Measurements from ENCODE around the gene TMED6.

The TMED6 gene

DNA sequence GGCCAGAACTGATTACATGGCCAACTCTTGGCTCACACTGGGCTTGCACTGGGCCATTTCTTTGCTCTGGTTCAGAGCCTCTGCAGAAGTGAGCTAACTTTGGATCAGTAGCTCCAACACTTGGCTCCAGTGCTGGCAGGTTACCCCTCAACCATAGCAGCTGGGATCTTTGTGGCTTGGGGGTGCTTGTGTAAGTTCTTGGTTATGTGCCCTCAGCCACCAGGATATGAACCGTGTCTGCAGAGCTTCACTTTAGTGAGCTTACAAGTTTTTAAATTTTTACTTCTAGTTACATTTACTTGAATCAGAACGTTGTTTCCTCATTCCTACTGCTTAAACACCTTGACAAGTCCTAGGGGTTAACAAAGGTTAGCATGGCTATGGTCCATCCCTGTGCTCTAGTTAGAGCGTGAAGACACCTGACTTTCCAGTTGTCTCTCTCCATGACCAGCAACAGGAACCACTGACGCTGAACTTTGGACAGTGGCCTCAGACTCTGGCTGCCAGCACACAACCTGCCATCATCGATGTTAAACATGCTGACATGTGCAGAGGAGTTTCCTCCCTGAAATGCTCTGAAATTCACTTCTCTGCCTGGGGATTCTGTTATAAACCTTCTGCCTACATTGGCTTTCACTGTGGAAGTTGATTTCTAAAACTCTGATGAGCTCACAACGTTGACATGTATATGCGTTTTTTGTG lies 25.3 kb downstream of the TMED6 start:
- H2AK5ac ChIP-seq (ENCODE audit: low read length, severe bottlenecking) = no peak overlapping the region
- H3K23ac ChIP-seq (ENCODE audit: low read length in 2 of 2) = peak overlapping the region in 1 of 2 experiments; percentile 73
- H4K8ac ChIP-seq (ENCODE audit: low read length) = no peak overlapping the region
- peaks cover 53 to 72% of the 10 kb centered on the region in 2 experiments for H3K36me3 ChIP-seq (ENCODE audit: control insufficient read depth in 1 of 2, insufficient read depth in 2 of 2, low read depth in 1 of 2, low read length in 2 of 2)
- peaks cover 35% of the 10 kb centered on the region for H3K4me1 ChIP-seq (ENCODE audit: control insufficient read depth, insufficient read depth, low read depth, low read length)
- H2BK5ac ChIP-seq (ENCODE audit: low read depth, low read length, poor library complexity, severe bottlenecking) = no peak overlapping the region
- H2BK15ac ChIP-seq (ENCODE audit: low read depth, poor library complexity, severe bottlenecking) = no peak overlapping the region
- H3K4ac ChIP-seq (ENCODE audit: low read depth in 1 of 2, low read length in 2 of 2) = no peak overlapping the region
- no peak for DNase-seq
- no peak overlapping the region for H3K18ac ChIP-seq (ENCODE audit: low read depth in 1 of 2, low read length in 2 of 2)
- H3K27me3 ChIP-seq (ENCODE audit: control insufficient read depth in 1 of 2, insufficient read depth in 1 of 2, low read length in 2 of 2) = no peaks in the 10 kb centered on the region
- WGBS = 83% methylated on average over 7 of the region's 7 CpGs
- no peak overlapping the region for H2AFZ ChIP-seq (ENCODE audit: low read depth, low read length)
- no peak overlapping the region for H3K14ac ChIP-seq (ENCODE audit: low read length in 2 of 2)
- peak overlapping the region; percentile 31 for H3K27ac ChIP-seq (ENCODE audit: low read length, poor library complexity, severe bottlenecking)
- no peak overlapping the region for H2BK120ac ChIP-seq (ENCODE audit: low read depth, low read length)
- H3K9ac ChIP-seq (ENCODE audit: low read length) = peak overlapping the region; percentile 17
- H3K79me1 ChIP-seq (replicated peaks; ENCODE audit: low read length, poor library complexity, severe bottlenecking) = peaks cover 20% of the 10 kb centered on the region
- no peak overlapping the region for H2BK12ac ChIP-seq (ENCODE audit: low read length in 2 of 2)
- no peak overlapping the region for H3K4me2 ChIP-seq (ENCODE audit: low read length, poor library complexity, severe bottlenecking)
- H3K4me3 ChIP-seq (ENCODE audit: insufficient read depth in 1 of 2, low read depth in 1 of 2, low read length in 2 of 2) = no peak overlapping the region
- no peak overlapping the region for H4K91ac ChIP-seq (ENCODE audit: low read length)
- no peaks in the 10 kb centered on the region for H3K9me3 ChIP-seq (ENCODE audit: control insufficient read depth, low read length)

DNA sequence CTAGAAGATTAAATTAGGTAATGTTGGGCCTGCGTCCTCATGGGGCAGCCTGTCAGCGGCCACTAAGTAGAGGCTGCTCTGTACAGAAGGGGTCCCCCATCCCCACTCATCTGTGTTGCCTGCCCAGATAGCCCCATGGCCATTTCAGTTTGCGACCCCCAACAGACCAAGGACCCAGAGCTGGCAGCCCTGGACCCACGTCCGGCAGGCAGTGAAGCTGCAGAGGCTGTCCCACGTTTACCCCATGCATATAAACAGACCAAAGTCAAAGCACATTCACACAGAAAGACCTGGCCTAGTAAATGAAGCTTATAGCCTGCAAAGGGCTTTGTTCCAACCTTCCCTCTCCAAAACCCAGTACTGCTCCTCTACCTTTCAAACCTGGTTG lies 25.8 kb downstream of the TMED6 start:
- Histone ChIP-seq H3K14ac (ENCODE audit: low read length in 2 of 2) (no peak overlapping the region), H3K4me3 (ENCODE audit: insufficient read depth in 1 of 2, low read depth in 1 of 2, low read length in 2 of 2) (no peak overlapping the region), H3K79me1 (replicated peaks; ENCODE audit: low read length, poor library complexity, severe bottlenecking) (peaks cover 23% of the 10 kb centered on the region), H3K27me3 (ENCODE audit: control insufficient read depth in 1 of 2, insufficient read depth in 1 of 2, low read length in 2 of 2) (no peaks in the 10 kb centered on the region), H3K9me3 (ENCODE audit: control insufficient read depth, low read length) (no peaks in the 10 kb centered on the region), H3K9ac (ENCODE audit: low read length) (no peak overlapping the region), H3K4me2 (ENCODE audit: low read length, poor library complexity, severe bottlenecking) (no peak overlapping the region), H3K36me3 (ENCODE audit: control insufficient read depth in 1 of 2, insufficient read depth in 2 of 2, low read depth in 1 of 2, low read length in 2 of 2) (peaks cover 58 to 77% of the 10 kb centered on the region in 2 experiments), H2BK120ac (ENCODE audit: low read depth, low read length) (no peak overlapping the region), H2AK5ac (ENCODE audit: low read length, severe bottlenecking) (no peak overlapping the region), H2AFZ (ENCODE audit: low read depth, low read length) (no peak overlapping the region), H4K91ac (ENCODE audit: low read length) (no peak overlapping the region), H2BK12ac (ENCODE audit: low read length in 2 of 2) (peak overlapping the region in 1 of 2 experiments; percentile 15), H3K4ac (ENCODE audit: low read depth in 1 of 2, low read length in 2 of 2) (no peak overlapping the region), H3K23ac (ENCODE audit: low read length in 2 of 2) (peak overlapping the region in 1 of 2 experiments; percentile 73), H3K4me1 (ENCODE audit: control insufficient read depth, insufficient read depth, low read depth, low read length) (peaks cover 35% of the 10 kb centered on the region), H3K27ac (ENCODE audit: low read length, poor library complexity, severe bottlenecking) (peak overlapping the region; percentile 31), H2BK15ac (ENCODE audit: low read depth, poor library complexity, severe bottlenecking) (no peak overlapping the region), H2BK5ac (ENCODE audit: low read depth, low read length, poor library complexity, severe bottlenecking) (no peak overlapping the region), H4K8ac (ENCODE audit: low read length) (no peak overlapping the region), H3K18ac (ENCODE audit: low read depth in 1 of 2, low read length in 2 of 2) (no peak overlapping the region)
- no peak for DNase-seq
- WGBS = 97% methylated on average over 6 of the region's 6 CpGs

DNA sequence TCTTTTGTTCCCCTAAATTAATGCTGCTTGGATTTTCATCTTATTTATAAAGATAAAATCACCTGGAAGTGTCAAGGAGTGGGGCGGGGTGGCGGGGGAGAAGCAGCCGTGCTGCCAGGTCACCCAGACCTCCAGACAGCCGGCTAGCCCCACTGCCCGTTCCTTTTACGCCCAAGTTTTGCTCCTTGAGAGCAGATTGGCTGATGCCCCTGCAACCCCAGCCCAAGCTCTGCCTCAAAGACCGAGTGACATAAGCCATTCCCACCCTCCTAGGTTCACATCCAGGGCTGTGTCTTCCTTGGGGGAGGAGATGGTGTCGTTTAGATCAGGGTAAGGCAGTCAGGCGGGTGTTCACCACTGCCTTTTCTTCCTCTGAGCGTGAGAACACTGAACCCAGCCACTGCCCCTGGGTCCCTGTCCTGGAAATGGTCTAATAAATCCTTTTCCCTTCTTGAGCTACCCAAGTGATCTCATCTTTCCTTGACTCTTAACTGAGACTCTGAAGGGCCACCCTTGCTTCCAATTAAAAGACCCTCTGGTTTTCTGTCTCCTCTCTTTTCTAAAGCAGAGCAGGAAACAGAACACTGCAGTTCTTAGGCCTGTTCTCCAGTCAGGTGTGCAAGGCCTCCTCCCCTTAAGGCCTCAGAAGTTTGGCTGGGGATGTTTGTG lies 26.9 kb downstream of the TMED6 start:
- Histone ChIP-seq H3K4ac (ENCODE audit: low read depth in 1 of 2, low read length in 2 of 2) (no peak overlapping the region), H2BK15ac (ENCODE audit: low read depth, poor library complexity, severe bottlenecking) (no peak overlapping the region)
- WGBS = 90% methylated on average over 9 of the region's 10 CpGs

DNA sequence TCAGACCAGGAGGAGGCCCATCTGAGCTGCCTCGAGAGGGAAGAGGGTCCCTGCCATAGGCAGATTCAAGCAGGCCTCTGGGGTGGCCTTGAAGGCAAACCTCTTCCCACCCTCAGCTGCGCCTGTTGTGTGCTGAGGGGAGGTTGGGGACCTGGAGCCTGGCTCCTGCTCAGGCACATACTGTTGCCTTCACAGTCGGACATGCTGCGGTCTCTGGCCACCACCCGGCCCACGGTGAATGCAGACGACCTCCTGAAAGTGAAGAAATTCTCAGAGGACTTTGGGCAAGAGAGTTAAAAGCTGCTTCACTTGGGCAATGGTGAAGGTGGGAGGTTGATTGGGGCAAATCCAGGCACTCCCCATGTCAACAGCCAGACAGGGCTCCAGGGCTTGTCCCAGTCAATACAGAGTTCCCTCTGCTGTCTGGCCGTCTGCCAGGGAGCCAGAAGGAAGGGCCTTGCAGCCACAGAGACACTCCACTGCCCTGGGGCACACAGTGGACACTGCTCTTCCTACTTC lies 27.5 kb downstream of the TMED6 start:
- H4K91ac ChIP-seq (ENCODE audit: low read length) = no peak overlapping the region
- H2AK5ac ChIP-seq (ENCODE audit: low read length, severe bottlenecking) = no peak overlapping the region
- peaks cover 32% of the 10 kb centered on the region for H3K79me1 ChIP-seq (replicated peaks; ENCODE audit: low read length, poor library complexity, severe bottlenecking)
- no peak overlapping the region for H2BK5ac ChIP-seq (ENCODE audit: low read depth, low read length, poor library complexity, severe bottlenecking)
- H3K4ac ChIP-seq (ENCODE audit: low read depth in 1 of 2, low read length in 2 of 2) = no peak overlapping the region
- H4K8ac ChIP-seq (ENCODE audit: low read length) = no peak overlapping the region
- H3K23ac ChIP-seq (ENCODE audit: low read length in 2 of 2) = no peak overlapping the region
- peaks cover 75 to 94% of the 10 kb centered on the region in 2 experiments for H3K36me3 ChIP-seq (ENCODE audit: control insufficient read depth in 1 of 2, insufficient read depth in 2 of 2, low read depth in 1 of 2, low read length in 2 of 2)
- peak; percentile 13 for DNase-seq
- H3K9me3 ChIP-seq (ENCODE audit: control insufficient read depth, low read length) = no peaks in the 10 kb centered on the region
- no peaks in the 10 kb centered on the region for H3K27me3 ChIP-seq (ENCODE audit: control insufficient read depth in 1 of 2, insufficient read depth in 1 of 2, low read length in 2 of 2)
- no peak overlapping the region for H2BK15ac ChIP-seq (ENCODE audit: low read depth, poor library complexity, severe bottlenecking)
- H3K18ac ChIP-seq (ENCODE audit: low read depth in 1 of 2, low read length in 2 of 2) = no peak overlapping the region
- H3K4me2 ChIP-seq (ENCODE audit: low read length, poor library complexity, severe bottlenecking) = no peak overlapping the region
- WGBS = 93% methylated on average over 8 of the region's 8 CpGs
- H2BK12ac ChIP-seq (ENCODE audit: low read length in 2 of 2) = no peak overlapping the region
- H3K4me3 ChIP-seq (ENCODE audit: insufficient read depth in 1 of 2, low read depth in 1 of 2, low read length in 2 of 2) = no peak overlapping the region
- H3K27ac ChIP-seq (ENCODE audit: low read length, poor library complexity, severe bottlenecking) = no peak overlapping the region
- peaks cover 25% of the 10 kb centered on the region for H3K4me1 ChIP-seq (ENCODE audit: control insufficient read depth, insufficient read depth, low read depth, low read length)
- H2BK120ac ChIP-seq (ENCODE audit: low read depth, low read length) = no peak overlapping the region
- no peak overlapping the region for H3K14ac ChIP-seq (ENCODE audit: low read length in 2 of 2)
- no peak overlapping the region for H3K9ac ChIP-seq (ENCODE audit: low read length)
- no peak overlapping the region for H2AFZ ChIP-seq (ENCODE audit: low read depth, low read length)

More for the DNA sequence above, 26.9 kb downstream of the TMED6 start:
- no peak for DNase-seq
- Histone ChIP-seq H3K18ac (ENCODE audit: low read depth in 1 of 2, low read length in 2 of 2) (no peak overlapping the region), H3K23ac (ENCODE audit: low read length in 2 of 2) (no peak overlapping the region), H2AK5ac (ENCODE audit: low read length, severe bottlenecking) (no peak overlapping the region), H3K79me1 (replicated peaks; ENCODE audit: low read length, poor library complexity, severe bottlenecking) (peaks cover 33% of the 10 kb centered on the region), H2BK12ac (ENCODE audit: low read length in 2 of 2) (no peak overlapping the region), H4K91ac (ENCODE audit: low read length) (no peak overlapping the region), H3K36me3 (ENCODE audit: control insufficient read depth in 1 of 2, insufficient read depth in 2 of 2, low read depth in 1 of 2, low read length in 2 of 2) (peaks cover 69 to 88% of the 10 kb centered on the region in 2 experiments), H3K4me3 (ENCODE audit: insufficient read depth in 1 of 2, low read depth in 1 of 2, low read length in 2 of 2) (no peak overlapping the region), H3K4me2 (ENCODE audit: low read length, poor library complexity, severe bottlenecking) (no peak overlapping the region), H3K27ac (ENCODE audit: low read length, poor library complexity, severe bottlenecking) (no peak overlapping the region), H3K9ac (ENCODE audit: low read length) (no peak overlapping the region), H4K8ac (ENCODE audit: low read length) (no peak overlapping the region), H3K27me3 (ENCODE audit: control insufficient read depth in 1 of 2, insufficient read depth in 1 of 2, low read length in 2 of 2) (no peaks in the 10 kb centered on the region), H3K9me3 (ENCODE audit: control insufficient read depth, low read length) (no peaks in the 10 kb centered on the region), H2AFZ (ENCODE audit: low read depth, low read length) (no peak overlapping the region), H3K14ac (ENCODE audit: low read length in 2 of 2) (no peak overlapping the region), H2BK5ac (ENCODE audit: low read depth, low read length, poor library complexity, severe bottlenecking) (no peak overlapping the region), H3K4me1 (ENCODE audit: control insufficient read depth, insufficient read depth, low read depth, low read length) (peaks cover 31% of the 10 kb centered on the region), H2BK120ac (ENCODE audit: low read depth, low read length) (no peak overlapping the region)
